Brain microvascular endothelial cell (primary cell): ENCODE data around the gene EMC9.

Source experiments
- DNase-seq: peaks from one replicate; pipeline ENCODE4 v3.0.0-alpha.2; 2020
- H3K27ac ChIP-seq: fragments of 250-450 bp; sonication (Bioruptor Pico); 2 replicates; pipeline ENCODE4 v1.5.1; 2020; ENCODE audit warnings: mild to moderate bottlenecking, moderate library complexity
- H3K27me3 ChIP-seq: fragments of 250-450 bp; sonication (Bioruptor Pico); replicated peaks from 2 replicates; pipeline ENCODE4 v1.5.1; 2020; ENCODE audit warnings: mild to moderate bottlenecking
- H3K36me3 ChIP-seq: fragments of 250-450 bp; sonication (Bioruptor Pico); replicated peaks from 2 replicates; pipeline ENCODE4 v1.5.1; 2020; ENCODE audit warnings: mild to moderate bottlenecking
- H3K4me3 ChIP-seq: 2 replicates; pipeline ENCODE4 v1.5.1; 2011; ENCODE audit warnings: low read depth, mild to moderate bottlenecking, control low read depth, low read length, moderate library complexity
- in situ Hi-C: cut with HindIII; loops from 2 replicates; pipeline ENCODE4 v1.10.0; 2017; ENCODE audit warnings: low sequenced_read_pairs, low pct_ligation_motif_present
- TF ChIP-seq, protein P1 (sequence below): IDR thresholded peaks from 2 replicates; pipeline ENCODE4 v1.5.1; 2011; ENCODE audit warnings: low read depth, mild to moderate bottlenecking, moderate library complexity, low read length, control low read depth, inconsistent platforms; ENCODE audit errors: missing control alignments

Gene EMC9

DNA sequence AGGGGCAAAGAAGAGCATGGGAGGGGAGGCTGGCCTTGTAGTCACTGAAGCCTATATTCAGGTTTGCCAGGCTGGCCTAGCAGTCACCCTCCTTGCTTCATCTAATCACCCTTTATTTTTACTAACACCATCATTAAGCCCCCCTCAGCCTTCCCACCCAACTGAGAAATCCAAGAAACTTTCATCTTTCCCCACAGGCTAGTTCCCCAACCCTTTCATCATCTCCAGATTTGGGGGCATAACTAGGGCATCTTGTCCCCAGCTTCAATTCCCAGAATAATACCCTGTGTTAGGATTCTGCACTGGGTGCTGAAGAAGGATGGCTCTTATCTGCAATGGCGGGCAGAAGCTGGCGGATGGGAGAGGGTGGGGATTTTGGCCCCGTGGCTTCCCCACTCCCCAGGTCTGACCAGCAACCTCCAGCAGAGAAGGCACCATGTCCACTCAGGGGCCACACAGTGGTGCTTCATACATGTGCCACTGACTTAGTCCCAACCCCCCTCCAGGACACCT is 40.4 kb downstream of the EMC9 start:
- H3K27me3 ChIP-seq = no peaks in the 10 kb centered on the region
- no peak overlapping the region for H3K4me3 ChIP-seq
- H3K36me3 ChIP-seq = no peaks in the 10 kb centered on the region
- H3K27ac ChIP-seq = no peak overlapping the region
- TF ChIP-seq, protein P1, sequence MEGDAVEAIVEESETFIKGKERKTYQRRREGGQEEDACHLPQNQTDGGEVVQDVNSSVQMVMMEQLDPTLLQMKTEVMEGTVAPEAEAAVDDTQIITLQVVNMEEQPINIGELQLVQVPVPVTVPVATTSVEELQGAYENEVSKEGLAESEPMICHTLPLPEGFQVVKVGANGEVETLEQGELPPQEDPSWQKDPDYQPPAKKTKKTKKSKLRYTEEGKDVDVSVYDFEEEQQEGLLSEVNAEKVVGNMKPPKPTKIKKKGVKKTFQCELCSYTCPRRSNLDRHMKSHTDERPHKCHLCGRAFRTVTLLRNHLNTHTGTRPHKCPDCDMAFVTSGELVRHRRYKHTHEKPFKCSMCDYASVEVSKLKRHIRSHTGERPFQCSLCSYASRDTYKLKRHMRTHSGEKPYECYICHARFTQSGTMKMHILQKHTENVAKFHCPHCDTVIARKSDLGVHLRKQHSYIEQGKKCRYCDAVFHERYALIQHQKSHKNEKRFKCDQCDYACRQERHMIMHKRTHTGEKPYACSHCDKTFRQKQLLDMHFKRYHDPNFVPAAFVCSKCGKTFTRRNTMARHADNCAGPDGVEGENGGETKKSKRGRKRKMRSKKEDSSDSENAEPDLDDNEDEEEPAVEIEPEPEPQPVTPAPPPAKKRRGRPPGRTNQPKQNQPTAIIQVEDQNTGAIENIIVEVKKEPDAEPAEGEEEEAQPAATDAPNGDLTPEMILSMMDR = no peak
- no peak for DNase-seq
- in situ Hi-C loops = no loop called here

DNA sequence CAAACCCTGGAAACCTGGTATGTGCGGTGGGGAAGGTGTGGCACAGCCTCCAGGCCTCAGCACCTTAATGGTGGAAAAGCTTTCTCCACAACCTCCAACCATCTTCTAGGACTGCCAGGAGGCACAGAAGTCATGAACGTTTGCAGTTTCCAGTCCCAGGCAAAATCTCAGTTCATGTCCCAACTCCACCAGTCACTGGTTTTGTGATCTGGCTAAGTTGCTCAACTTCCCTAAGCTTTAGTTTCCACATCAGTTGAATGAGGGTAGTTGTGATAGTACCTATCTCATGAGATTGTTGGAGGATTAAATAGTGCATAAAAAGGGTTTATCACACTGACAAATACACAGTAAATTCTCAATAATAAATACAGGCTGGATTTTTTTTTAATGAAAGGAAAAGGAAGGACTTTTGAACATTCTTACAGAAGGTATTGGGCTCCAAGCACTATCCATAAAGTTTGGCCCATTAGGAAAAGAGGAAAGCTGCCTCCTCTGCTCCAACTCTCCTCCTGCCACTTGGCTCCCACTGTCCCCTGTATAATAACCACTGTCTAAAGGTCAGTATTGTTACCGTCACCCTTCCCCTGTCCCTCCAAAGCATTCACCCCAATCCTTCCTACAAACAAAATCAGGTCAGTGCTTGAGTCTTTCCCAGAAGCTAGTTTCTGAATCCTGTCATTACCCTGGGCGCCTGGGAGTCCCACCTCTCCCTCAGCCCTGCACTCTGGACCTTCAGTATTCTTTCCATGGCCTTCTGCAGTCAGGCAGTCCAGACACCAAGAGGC is 41.0 kb downstream of the EMC9 start:
- H3K36me3 ChIP-seq = no peaks in the 10 kb centered on the region
- in situ Hi-C loops = no loop called here
- no peaks in the 10 kb centered on the region for H3K27me3 ChIP-seq
- TF ChIP-seq, protein P1 = no peak
- no peak overlapping the region for H3K27ac ChIP-seq
- no peak overlapping the region for H3K4me3 ChIP-seq
- no peak for DNase-seq

DNA sequence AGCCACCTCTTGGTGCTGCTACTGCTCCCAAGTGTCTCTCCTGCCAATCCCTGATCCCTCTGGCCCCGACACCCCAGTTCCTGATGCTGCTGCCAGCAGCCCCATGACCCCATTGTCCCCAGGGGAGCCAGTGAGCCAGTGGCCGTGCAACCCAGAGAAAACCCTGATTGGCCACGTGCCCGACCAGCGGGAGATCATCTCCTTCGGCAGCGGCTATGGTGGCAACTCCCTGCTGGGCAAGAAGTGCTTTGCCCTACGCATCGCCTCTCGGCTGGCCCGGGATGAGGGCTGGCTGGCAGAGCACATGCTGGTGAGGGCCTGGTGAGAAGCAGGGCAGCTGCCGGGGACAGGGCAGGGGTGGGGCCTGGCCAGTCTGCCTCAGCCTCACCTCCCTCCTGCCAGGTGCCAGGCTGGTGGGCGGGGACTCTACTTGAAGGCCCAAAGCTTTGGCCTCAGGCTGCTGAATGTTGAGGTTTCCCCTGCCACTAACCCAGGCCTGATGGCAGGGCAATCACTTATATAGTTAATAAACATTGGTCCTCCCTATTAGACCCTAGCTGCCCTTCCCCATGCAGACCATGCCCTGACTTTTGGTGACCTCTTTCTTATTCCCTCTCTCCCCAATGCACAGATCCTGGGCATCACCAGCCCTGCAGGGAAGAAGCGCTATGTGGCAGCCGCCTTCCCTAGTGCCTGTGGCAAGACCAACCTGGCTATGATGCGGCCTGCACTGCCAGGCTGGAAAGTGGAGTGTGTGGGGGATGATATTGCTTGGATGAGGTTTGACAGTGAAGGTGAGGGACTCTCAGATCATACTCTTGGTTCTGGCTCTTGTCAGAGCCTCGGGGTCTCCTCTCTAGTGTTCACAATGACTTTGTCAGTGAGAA is 42.2 kb downstream of the EMC9 start:
- TF ChIP-seq, protein P1 = no peak

DNA sequence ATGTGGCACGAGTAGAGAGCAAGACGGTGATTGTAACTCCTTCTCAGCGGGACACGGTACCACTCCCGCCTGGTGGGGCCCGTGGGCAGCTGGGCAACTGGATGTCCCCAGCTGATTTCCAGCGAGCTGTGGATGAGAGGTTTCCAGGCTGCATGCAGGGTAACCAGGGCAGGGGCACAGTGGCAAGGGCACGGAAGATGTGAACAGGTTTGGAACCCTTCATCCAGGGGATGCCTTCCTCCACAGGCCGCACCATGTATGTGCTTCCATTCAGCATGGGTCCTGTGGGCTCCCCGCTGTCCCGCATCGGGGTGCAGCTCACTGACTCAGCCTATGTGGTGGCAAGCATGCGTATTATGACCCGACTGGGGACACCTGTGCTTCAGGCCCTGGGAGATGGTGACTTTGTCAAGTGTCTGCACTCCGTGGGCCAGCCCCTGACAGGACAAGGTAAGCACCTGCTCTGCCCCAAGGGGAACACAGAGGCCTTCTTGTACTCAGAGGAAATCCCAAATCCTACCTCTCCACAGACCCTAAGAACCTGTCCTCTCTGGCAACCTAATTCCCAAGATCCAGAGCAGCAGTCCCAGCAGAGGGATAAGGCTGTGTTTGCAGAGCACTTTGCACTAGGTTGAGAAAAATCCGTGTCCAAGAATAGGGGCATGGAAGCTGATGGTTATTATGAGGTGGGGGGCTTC is 43.0 kb downstream of the EMC9 start:
- Histone ChIP-seq H3K27me3 (no peaks in the 10 kb centered on the region), H3K4me3 (no peak overlapping the region), H3K36me3 (no peaks in the 10 kb centered on the region), H3K27ac (no peak overlapping the region)
- TF ChIP-seq, protein P1 = no peak
- in situ Hi-C loops = no loop called here
- DNase-seq = no peak

More for the DNA sequence above, 42.2 kb downstream of the EMC9 start:
- Histone ChIP-seq H3K27ac (no peak overlapping the region), H3K36me3 (no peaks in the 10 kb centered on the region), H3K4me3 (no peak overlapping the region), H3K27me3 (no peaks in the 10 kb centered on the region)
- no peak for DNase-seq
- in situ Hi-C loops = no loop called here

DNA sequence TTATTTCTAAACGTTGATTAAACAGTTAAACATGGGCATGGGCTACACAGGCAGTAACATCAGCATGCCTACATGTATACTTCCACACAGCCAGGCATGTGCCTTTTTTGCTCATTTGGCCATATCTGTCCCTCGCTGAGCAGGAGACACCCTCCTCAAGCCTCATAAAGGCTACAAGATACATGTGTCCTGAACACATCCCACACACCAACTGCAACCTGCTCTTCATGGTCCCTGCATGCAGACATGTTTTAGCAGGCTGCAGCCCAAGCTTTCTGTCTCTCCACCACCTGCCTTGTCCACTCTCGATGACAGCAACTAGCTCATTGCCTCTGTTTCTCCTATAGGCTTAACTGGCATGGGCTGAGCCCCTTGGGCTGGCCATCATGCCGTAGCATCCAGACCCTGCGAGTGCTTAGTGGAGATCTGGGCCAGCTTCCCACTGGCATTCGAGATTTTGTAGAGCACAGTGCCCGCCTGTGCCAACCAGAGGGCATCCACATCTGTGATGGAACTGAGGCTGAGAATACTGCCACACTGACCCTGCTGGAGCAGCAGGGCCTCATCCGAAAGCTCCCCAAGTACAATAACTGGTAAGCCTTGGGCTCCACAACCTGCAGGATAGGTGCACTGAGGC is 44.7 kb downstream of the EMC9 start:
- Histone ChIP-seq H3K27me3 (no peaks in the 10 kb centered on the region), H3K4me3 (no peak overlapping the region), H3K27ac (no peak overlapping the region), H3K36me3 (no peaks in the 10 kb centered on the region)
- TF ChIP-seq, protein P1 = no peak
- in situ Hi-C loops = no loop called here
- no peak for DNase-seq
